Measurements from ENCODE around the gene METTL4. TPM values are rescaled to one million over a fixed set of nuclear protein-coding genes. Genes with fewer than 3 reads are reported as not detected.

Gene METTL4
- total RNA-seq, 2 donors from 2014 or later, result 11.2 to 17.5 TPM

- peaks cover 13% of the 10 kb centered on the region for H3K4me1 Mint-ChIP-seq
Measured at GRCh38 chr18:2538236-2538635, 33.1 kb downstream of the METTL4 start.

GRCh38 chr18:2537296-2537695 is 34.0 kb downstream of the METTL4 start:
- H3K27ac Mint-ChIP-seq, result no peak overlapping the region
- Histone ChIP-seq H3K9ac (ENCODE audit: extremely low read depth, low read length, poor library complexity, severe bottlenecking) (no peak overlapping the region), H3K4me1 (ENCODE audit: control insufficient read depth, insufficient read depth, low read length) (no peaks in the 10 kb centered on the region), H3K27me3 (ENCODE audit: control insufficient read depth, insufficient read depth, low read length, poor library complexity, severe bottlenecking) (no peaks in the 10 kb centered on the region), H3K36me3 (ENCODE audit: control insufficient read depth, insufficient read depth, low read length) (peaks cover 42% of the 10 kb centered on the region), H3K9me3 (ENCODE audit: control insufficient read depth, low read length) (peaks cover 21% of the 10 kb centered on the region), H3K4me3 (ENCODE audit: low read length) (no peak overlapping the region), H3K27ac (ENCODE audit: low read depth, low read length) (no peak overlapping the region)
- 86 to 96% methylated on average over 1 to 2 of the region's 3 CpGs for WGBS, 2 experiments (ENCODE audit: insufficient coverage in 1 of 2, insufficient read length in 1 of 2)
- TF ChIP-seq CTCF (conservative IDR thresholded peaks at IDR 0.05), result no peak
- H3K27me3 Mint-ChIP-seq (ENCODE audit: insufficient read depth), result no peaks in the 10 kb centered on the region
- no peak for DNase-seq
- peaks cover 47% of the 10 kb centered on the region for H3K36me3 Mint-ChIP-seq (ENCODE audit: low read depth)
- H3K4me1 Mint-ChIP-seq, result peaks cover 13% of the 10 kb centered on the region
- no peak overlapping the region for H3K4me3 Mint-ChIP-seq
- peaks cover 11% of the 10 kb centered on the region for H3K9me3 Mint-ChIP-seq

More at GRCh38 chr18:2538236-2538635, 33.1 kb downstream of the METTL4 start:
- peaks cover 38% of the 10 kb centered on the region for H3K36me3 Mint-ChIP-seq (ENCODE audit: low read depth)
- Histone ChIP-seq H3K9ac (ENCODE audit: extremely low read depth, low read length, poor library complexity, severe bottlenecking) (no peak overlapping the region), H3K4me3 (ENCODE audit: low read length) (no peak overlapping the region), H3K27ac (ENCODE audit: low read depth, low read length) (no peak overlapping the region), H3K9me3 (ENCODE audit: control insufficient read depth, low read length) (peaks cover 12% of the 10 kb centered on the region), H3K27me3 (ENCODE audit: control insufficient read depth, insufficient read depth, low read length, poor library complexity, severe bottlenecking) (no peaks in the 10 kb centered on the region), H3K4me1 (ENCODE audit: control insufficient read depth, insufficient read depth, low read length) (no peaks in the 10 kb centered on the region), H3K36me3 (ENCODE audit: control insufficient read depth, insufficient read depth, low read length) (peaks cover 42% of the 10 kb centered on the region)
- no peak overlapping the region for H3K4me3 Mint-ChIP-seq
- DNase-seq, result no peak
- 88 to 100% methylated on average over 1 of the region's 1 CpG for WGBS, 2 experiments (ENCODE audit: insufficient coverage in 1 of 2, insufficient read length in 1 of 2)
- H3K27ac Mint-ChIP-seq, result no peak overlapping the region
- no peak for TF ChIP-seq CTCF (conservative IDR thresholded peaks at IDR 0.05)
- peaks cover 2% of the 10 kb centered on the region for H3K9me3 Mint-ChIP-seq
- H3K27me3 Mint-ChIP-seq (ENCODE audit: insufficient read depth), result no peaks in the 10 kb centered on the region

GRCh38 chr18:2536493-2536892 is 34.8 kb downstream of the METTL4 start:
- Mint-ChIP-seq H3K4me3 (no peak overlapping the region), H3K27me3 (ENCODE audit: insufficient read depth) (no peaks in the 10 kb centered on the region), H3K9me3 (peaks cover 19% of the 10 kb centered on the region), H3K27ac (no peak overlapping the region), H3K4me1 (peaks cover 13% of the 10 kb centered on the region), H3K36me3 (ENCODE audit: low read depth) (peaks cover 53% of the 10 kb centered on the region)
- Histone ChIP-seq H3K4me1 (ENCODE audit: control insufficient read depth, insufficient read depth, low read length) (no peaks in the 10 kb centered on the region), H3K36me3 (ENCODE audit: control insufficient read depth, insufficient read depth, low read length) (peaks cover 42% of the 10 kb centered on the region), H3K9ac (ENCODE audit: extremely low read depth, low read length, poor library complexity, severe bottlenecking) (no peak overlapping the region), H3K4me3 (ENCODE audit: low read length) (peak overlapping the region; percentile 6), H3K27ac (ENCODE audit: low read depth, low read length) (no peak overlapping the region), H3K9me3 (ENCODE audit: control insufficient read depth, low read length) (peaks cover 29% of the 10 kb centered on the region), H3K27me3 (ENCODE audit: control insufficient read depth, insufficient read depth, low read length, poor library complexity, severe bottlenecking) (no peaks in the 10 kb centered on the region)
- no peak for DNase-seq
- 80 to 85% methylated on average over 4 of the region's 4 CpGs for WGBS, 2 experiments (ENCODE audit: insufficient coverage in 1 of 2, insufficient read length in 1 of 2)
- no peak for TF ChIP-seq CTCF (conservative IDR thresholded peaks at IDR 0.05)

Measured in endodermal cell (in vitro differentiated cells).